Stimulated activated memory B cell treated with anti-CD40 and anti-IgM and Interleukin-4, amounts not matched to agents 10 μg/mL and 1 μg/mL and 100 μg/mL, for 72 hours (primary cell): ENCODE data around the gene ATP5MC3.
A peak's percentile ranks its signal among the peaks of the same experiment; 100 is the strongest.

Source experiments
- ATAC-seq: fragments of 150-1000 bp; cut with Tn5 transposase; 2 replicates; pipeline ENCODE4 v1.10.0; 2021
- H3K27ac Mint-ChIP-seq: one replicate; pipeline ENCODE4 v1.8.0; 2022; ENCODE audit warnings: mild to moderate bottlenecking, mixed read lengths
- H3K27me3 Mint-ChIP-seq: one replicate; pipeline ENCODE4 v1.8.0; 2022; ENCODE audit warnings: mixed read lengths
- H3K36me3 Mint-ChIP-seq: one replicate; pipeline ENCODE4 v1.8.0; 2022; ENCODE audit warnings: mixed read lengths
- H3K4me1 Mint-ChIP-seq: one replicate; pipeline ENCODE4 v1.8.0; 2022; ENCODE audit warnings: mixed read lengths
- H3K4me3 Mint-ChIP-seq: one replicate; pipeline ENCODE4 v1.8.0; 2022; ENCODE audit warnings: mild to moderate bottlenecking, moderate library complexity, mixed read lengths
- H3K9me3 Mint-ChIP-seq: one replicate; pipeline ENCODE4 v1.8.0; 2022; ENCODE audit warnings: mixed read lengths

The ATP5MC3 gene

DNA sequence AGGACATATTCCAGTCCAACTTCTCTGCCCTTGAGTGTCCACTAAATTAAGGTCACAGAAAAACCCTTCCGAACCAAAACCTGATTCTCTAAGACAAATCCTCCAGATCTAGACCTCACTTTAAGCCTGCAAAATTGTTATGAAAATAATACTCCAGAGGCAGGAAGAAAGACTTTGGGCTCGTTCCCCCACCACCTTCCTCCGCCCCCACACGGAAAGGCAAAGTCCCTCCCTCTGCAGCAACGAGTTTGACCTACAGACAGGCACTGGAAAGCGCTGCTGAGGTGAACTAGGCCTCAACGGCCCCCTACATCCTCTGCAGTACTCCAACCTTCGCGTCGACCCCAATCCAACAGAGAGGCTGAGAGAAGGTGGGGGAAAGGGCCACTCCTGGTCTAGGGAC is 808 bp downstream of the ATP5MC3 start:
- Mint-ChIP-seq H3K4me1 (peaks cover 24% of the 10 kb centered on the region), H3K4me3 (peak overlapping the region; percentile 89)
- peak; percentile 71 for ATAC-seq

GRCh38 chr2:175176624-175177023 is 4.9 kb downstream of the ATP5MC3 start:
- H3K27ac Mint-ChIP-seq = no peak overlapping the region
- H3K27me3 Mint-ChIP-seq = no peaks in the 10 kb centered on the region
- ATAC-seq = no peak
- H3K9me3 Mint-ChIP-seq = no peaks in the 10 kb centered on the region
- H3K4me3 Mint-ChIP-seq = no peak overlapping the region
- peaks cover 47% of the 10 kb centered on the region for H3K36me3 Mint-ChIP-seq
- H3K4me1 Mint-ChIP-seq = peaks cover 18% of the 10 kb centered on the region

More for the DNA sequence above, 808 bp downstream of the ATP5MC3 start:
- H3K27ac Mint-ChIP-seq = peak overlapping the region; percentile 91
- H3K27me3 Mint-ChIP-seq = no peaks in the 10 kb centered on the region
- peaks cover 3% of the 10 kb centered on the region for H3K9me3 Mint-ChIP-seq
- H3K36me3 Mint-ChIP-seq = peaks cover 23% of the 10 kb centered on the region

- peaks cover 16% of the 10 kb centered on the region for H3K4me1 Mint-ChIP-seq
- H3K36me3 Mint-ChIP-seq = peaks cover 46% of the 10 kb centered on the region
- no peak for ATAC-seq
- H3K9me3 Mint-ChIP-seq = no peaks in the 10 kb centered on the region
- no peak overlapping the region for H3K4me3 Mint-ChIP-seq
- no peak overlapping the region for H3K27ac Mint-ChIP-seq
- H3K27me3 Mint-ChIP-seq = no peaks in the 10 kb centered on the region
Measured at GRCh38 chr2:175175896-175176295, 5.6 kb downstream of the ATP5MC3 start.

GRCh38 chr2:175175320-175175719 is 6.2 kb downstream of the ATP5MC3 start:
- no peaks in the 10 kb centered on the region for H3K9me3 Mint-ChIP-seq

GRCh38 chr2:175170659-175171304 is 10.7 kb downstream of the ATP5MC3 start:
- Mint-ChIP-seq H3K36me3 (peaks cover 25% of the 10 kb centered on the region), H3K27ac (no peak overlapping the region), H3K4me3 (no peak overlapping the region), H3K4me1 (peaks cover 16% of the 10 kb centered on the region), H3K27me3 (no peaks in the 10 kb centered on the region), H3K9me3 (no peaks in the 10 kb centered on the region)
- ATAC-seq = no peak

More at GRCh38 chr2:175175320-175175719, 6.2 kb downstream of the ATP5MC3 start:
- no peaks in the 10 kb centered on the region for H3K27me3 Mint-ChIP-seq
- peaks cover 14% of the 10 kb centered on the region for H3K4me1 Mint-ChIP-seq
- no peak overlapping the region for H3K4me3 Mint-ChIP-seq
- peaks cover 40% of the 10 kb centered on the region for H3K36me3 Mint-ChIP-seq
- ATAC-seq = no peak
- no peak overlapping the region for H3K27ac Mint-ChIP-seq

DNA sequence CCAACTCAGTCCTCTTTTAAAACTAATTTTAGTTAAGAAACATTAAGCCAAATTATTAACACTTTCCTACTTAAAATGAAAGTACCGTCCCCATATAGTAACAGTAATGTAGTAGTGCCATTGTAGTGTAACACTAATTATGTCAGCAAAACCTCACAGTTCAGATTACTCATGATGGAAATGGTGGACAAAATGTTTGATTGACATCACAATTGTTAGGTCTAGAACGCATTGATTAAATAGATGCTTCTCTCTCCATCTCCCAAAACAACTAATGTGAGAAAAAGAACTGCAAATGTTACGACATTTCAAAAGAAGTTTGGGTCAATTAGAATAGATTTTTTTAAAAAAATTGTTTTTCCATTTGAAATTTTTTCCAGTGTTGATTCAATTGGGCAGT is 12.3 kb downstream of the ATP5MC3 start:
- Mint-ChIP-seq H3K4me3 (no peak overlapping the region), H3K27ac (no peak overlapping the region), H3K36me3 (peaks cover 11% of the 10 kb centered on the region), H3K9me3 (no peaks in the 10 kb centered on the region), H3K27me3 (no peaks in the 10 kb centered on the region), H3K4me1 (peaks cover 16% of the 10 kb centered on the region)
- no peak for ATAC-seq

DNA sequence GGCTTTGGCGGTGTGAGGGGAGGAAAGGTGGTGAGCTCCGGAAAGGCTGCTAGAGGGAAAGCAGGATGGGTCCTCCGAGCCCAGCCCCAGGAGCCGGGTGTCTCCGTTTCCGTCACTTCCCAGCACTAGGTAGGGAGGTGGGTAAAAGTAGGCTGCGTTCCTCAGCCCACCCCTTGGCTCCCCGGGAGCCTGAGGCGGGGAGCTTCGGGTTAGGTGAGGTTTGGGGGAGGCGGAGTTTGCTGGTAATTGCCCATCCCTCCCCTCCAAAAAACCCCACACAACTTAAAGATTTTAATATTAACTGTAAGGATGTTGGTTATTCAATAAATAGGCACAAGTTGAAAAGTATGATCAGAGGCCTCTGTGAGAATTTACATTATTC is 13.0 kb downstream of the ATP5MC3 start:
- Mint-ChIP-seq H3K4me3 (peak overlapping the region; percentile 90), H3K4me1 (peaks cover 16% of the 10 kb centered on the region), H3K9me3 (no peaks in the 10 kb centered on the region), H3K36me3 (peaks cover 10% of the 10 kb centered on the region), H3K27ac (peak overlapping the region; percentile 94), H3K27me3 (no peaks in the 10 kb centered on the region)
- ATAC-seq = peak; percentile 48

DNA sequence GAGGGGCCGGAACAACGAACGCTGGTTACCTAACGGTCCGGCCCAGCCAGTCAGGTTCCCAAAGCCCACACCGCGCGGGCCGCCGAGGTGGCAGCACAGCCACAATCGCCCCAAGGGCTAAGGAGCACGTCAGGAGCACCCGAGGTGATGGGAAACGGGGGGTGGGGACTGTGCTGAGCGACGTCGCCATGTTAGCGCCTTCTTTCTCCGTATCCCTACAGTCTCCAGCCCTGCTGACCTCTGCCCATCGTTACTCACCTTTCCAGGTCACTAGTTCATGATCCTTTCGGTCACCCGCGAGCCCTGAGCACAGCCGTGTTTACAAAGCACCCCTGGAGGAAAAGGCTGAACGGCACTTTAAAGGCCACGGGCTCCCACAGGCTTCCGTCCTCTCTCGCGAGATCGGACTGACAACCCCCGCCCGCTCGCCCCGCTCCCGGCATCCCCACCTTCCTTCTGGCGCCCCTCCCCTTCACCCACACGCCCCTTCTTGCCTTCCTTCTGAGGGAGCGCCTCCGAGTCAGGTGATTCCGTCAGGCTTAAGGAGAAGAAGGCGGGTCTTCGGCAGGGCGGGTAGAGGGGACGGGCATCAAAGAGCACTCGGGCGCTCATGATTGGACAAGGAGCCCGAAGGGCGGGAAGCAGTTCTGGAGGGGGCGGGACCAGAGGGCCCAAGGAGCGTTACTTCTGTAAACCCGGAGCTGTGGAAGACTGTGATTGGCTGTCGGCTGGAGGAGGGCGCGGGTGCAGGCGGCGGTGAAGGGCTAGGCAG is 13.5 kb downstream of the ATP5MC3 start, which contains the start of gene ATF2:
ATF2 (minus strand) TSS at position 412 of the 772 bp plus-strand sequence. CDS start 31,760 bp downstream, outside the sequence.
- no peaks in the 10 kb centered on the region for H3K9me3 Mint-ChIP-seq
- ATAC-seq = peak; percentile 99
- no peaks in the 10 kb centered on the region for H3K27me3 Mint-ChIP-seq
- H3K27ac Mint-ChIP-seq = peak within 1 kb of the TSS; percentile 94
- peak within 1 kb of the TSS; percentile 90 for H3K4me3 Mint-ChIP-seq
- H3K36me3 Mint-ChIP-seq = peaks cover 4% of the 10 kb centered on the region
- H3K4me1 Mint-ChIP-seq = peaks cover 16% of the 10 kb centered on the region

DNA sequence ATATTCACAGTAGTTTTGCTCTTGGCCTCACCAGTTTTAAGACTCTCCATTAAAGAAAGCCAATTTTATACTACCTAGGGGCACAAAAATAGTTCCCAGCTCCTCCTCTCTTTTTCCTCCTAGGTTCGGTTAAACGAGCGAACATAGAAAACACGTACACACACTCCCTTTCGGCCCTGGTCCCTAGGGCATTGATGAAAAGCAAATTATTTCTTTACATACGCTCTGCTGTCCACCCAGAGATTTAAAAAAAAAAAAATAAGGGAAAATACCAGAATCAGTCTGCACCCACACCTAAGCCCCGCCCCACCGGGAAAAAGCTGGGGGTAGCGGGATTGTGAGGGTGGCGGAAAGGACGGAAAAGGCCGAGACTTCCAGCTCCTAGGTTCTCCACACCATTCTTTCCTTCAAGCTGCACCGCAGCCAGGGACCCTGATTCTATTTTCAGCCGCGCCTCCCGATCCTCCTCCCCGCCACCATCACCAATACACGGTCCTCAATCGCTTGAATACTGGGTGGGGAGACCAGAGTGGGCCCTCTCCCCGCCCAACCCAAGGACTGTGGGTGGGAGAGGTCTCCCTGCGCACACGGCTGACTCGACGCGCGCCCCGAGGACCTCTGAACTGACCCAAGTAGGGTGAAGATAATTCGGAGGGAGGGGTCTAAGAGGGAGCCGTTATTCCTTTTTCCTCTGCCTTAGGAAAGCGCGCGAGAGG is 14.3 kb downstream of the ATP5MC3 start:
- no peaks in the 10 kb centered on the region for H3K27me3 Mint-ChIP-seq
- no peaks in the 10 kb centered on the region for H3K9me3 Mint-ChIP-seq
- ATAC-seq = peak; percentile 15
- H3K36me3 Mint-ChIP-seq = no peaks in the 10 kb centered on the region
- peaks cover 16% of the 10 kb centered on the region for H3K4me1 Mint-ChIP-seq
- peak overlapping the region; percentile 90 for H3K4me3 Mint-ChIP-seq
- H3K27ac Mint-ChIP-seq = peak overlapping the region; percentile 94

DNA sequence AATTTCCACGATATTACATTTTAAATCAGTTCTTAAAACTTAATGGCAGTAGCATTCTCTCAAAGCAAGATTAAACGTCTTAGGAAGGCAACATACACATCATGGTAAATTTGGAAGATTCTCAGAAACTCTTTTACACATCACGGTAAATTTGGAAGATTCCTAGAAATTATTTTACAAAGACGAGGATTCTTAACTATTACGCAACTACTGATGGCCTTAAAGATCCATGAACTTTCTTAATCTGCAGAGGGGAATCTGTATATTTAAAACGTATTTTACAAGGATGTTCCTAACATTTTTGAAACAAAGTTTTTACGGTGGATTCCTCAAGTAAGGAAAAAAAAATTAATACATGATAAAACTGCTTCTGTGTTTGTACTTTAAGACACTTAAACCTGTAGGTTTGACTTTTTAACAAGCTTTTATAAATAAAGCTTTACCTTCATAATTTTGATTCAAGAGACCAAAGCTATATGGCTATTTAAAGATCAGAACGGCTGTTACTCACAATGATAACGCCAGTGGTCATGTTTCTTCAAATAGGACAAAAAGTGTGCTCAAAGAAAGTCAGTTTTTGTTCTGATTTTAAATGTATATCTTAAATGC is 15.2 kb downstream of the ATP5MC3 start:
- Mint-ChIP-seq H3K36me3 (no peaks in the 10 kb centered on the region), H3K4me1 (peaks cover 20% of the 10 kb centered on the region), H3K27ac (peak overlapping the region; percentile 94), H3K9me3 (no peaks in the 10 kb centered on the region), H3K27me3 (no peaks in the 10 kb centered on the region), H3K4me3 (peak overlapping the region; percentile 90)
- ATAC-seq = no peak

- H3K36me3 Mint-ChIP-seq = peaks cover 7% of the 10 kb centered on the region
- H3K27ac Mint-ChIP-seq = no peak overlapping the region
- H3K9me3 Mint-ChIP-seq = no peaks in the 10 kb centered on the region
- no peaks in the 10 kb centered on the region for H3K27me3 Mint-ChIP-seq
- H3K4me1 Mint-ChIP-seq = peaks cover 25% of the 10 kb centered on the region
- no peak overlapping the region for H3K4me3 Mint-ChIP-seq
- no peak for ATAC-seq
Measured at GRCh38 chr2:175164235-175164634, 17.3 kb downstream of the ATP5MC3 start.

DNA sequence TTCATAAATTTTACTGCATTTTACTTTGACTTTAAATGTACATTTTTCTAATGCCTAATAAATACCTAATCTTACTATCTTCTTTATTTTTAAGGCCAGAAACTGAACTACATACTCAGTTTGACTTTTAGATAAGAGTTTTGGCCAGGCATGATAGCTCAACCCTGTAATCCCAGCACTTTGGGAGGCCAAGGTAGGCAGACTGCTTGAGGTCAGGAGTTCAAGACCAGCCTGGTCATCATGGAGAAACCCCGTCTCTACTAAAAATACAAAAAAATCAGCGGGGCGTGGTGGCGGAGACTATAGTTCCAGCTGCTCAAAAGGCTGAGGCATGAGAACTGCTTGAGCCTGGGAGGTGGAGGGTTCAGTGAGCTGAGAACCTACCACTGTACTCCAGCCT is 22.6 kb downstream of the ATP5MC3 start:
- no peaks in the 10 kb centered on the region for H3K9me3 Mint-ChIP-seq
- H3K27me3 Mint-ChIP-seq = no peaks in the 10 kb centered on the region
- peaks cover 16% of the 10 kb centered on the region for H3K36me3 Mint-ChIP-seq
- no peak overlapping the region for H3K4me3 Mint-ChIP-seq
- H3K4me1 Mint-ChIP-seq = peaks cover 35% of the 10 kb centered on the region
- no peak overlapping the region for H3K27ac Mint-ChIP-seq
- no peak for ATAC-seq

- Mint-ChIP-seq H3K9me3 (no peaks in the 10 kb centered on the region), H3K36me3 (peaks cover 16% of the 10 kb centered on the region), H3K27ac (no peak overlapping the region), H3K4me1 (peaks cover 38% of the 10 kb centered on the region), H3K4me3 (no peak overlapping the region), H3K27me3 (no peaks in the 10 kb centered on the region)
- ATAC-seq = no peak
Measured at GRCh38 chr2:175156534-175156933, 25.0 kb downstream of the ATP5MC3 start.

- no peaks in the 10 kb centered on the region for H3K27me3 Mint-ChIP-seq
- no peaks in the 10 kb centered on the region for H3K9me3 Mint-ChIP-seq
- H3K4me1 Mint-ChIP-seq = peaks cover 37% of the 10 kb centered on the region
- no peak for ATAC-seq
- peaks cover 12% of the 10 kb centered on the region for H3K36me3 Mint-ChIP-seq
- no peak overlapping the region for H3K27ac Mint-ChIP-seq
- H3K4me3 Mint-ChIP-seq = no peak overlapping the region
Measured at GRCh38 chr2:175154661-175155082, 26.8 kb downstream of the ATP5MC3 start.

GRCh38 chr2:175152242-175152641 is 29.3 kb downstream of the ATP5MC3 start:
- Mint-ChIP-seq H3K36me3 (peaks cover 23% of the 10 kb centered on the region), H3K27me3 (no peaks in the 10 kb centered on the region), H3K9me3 (no peaks in the 10 kb centered on the region), H3K4me3 (no peak overlapping the region), H3K27ac (no peak overlapping the region), H3K4me1 (peaks cover 48% of the 10 kb centered on the region)
- ATAC-seq = no peak
